GM21390 (cell line): ENCODE results near the gene TNS4.

Source experiments
- ATAC-seq: cut with Tn5 transposase; IDR thresholded peaks from one replicate; pipeline ENCODE4 v1.9.1; 2021; ENCODE audit not compliant: unreplicated experiment

TNS4 gene

DNA sequence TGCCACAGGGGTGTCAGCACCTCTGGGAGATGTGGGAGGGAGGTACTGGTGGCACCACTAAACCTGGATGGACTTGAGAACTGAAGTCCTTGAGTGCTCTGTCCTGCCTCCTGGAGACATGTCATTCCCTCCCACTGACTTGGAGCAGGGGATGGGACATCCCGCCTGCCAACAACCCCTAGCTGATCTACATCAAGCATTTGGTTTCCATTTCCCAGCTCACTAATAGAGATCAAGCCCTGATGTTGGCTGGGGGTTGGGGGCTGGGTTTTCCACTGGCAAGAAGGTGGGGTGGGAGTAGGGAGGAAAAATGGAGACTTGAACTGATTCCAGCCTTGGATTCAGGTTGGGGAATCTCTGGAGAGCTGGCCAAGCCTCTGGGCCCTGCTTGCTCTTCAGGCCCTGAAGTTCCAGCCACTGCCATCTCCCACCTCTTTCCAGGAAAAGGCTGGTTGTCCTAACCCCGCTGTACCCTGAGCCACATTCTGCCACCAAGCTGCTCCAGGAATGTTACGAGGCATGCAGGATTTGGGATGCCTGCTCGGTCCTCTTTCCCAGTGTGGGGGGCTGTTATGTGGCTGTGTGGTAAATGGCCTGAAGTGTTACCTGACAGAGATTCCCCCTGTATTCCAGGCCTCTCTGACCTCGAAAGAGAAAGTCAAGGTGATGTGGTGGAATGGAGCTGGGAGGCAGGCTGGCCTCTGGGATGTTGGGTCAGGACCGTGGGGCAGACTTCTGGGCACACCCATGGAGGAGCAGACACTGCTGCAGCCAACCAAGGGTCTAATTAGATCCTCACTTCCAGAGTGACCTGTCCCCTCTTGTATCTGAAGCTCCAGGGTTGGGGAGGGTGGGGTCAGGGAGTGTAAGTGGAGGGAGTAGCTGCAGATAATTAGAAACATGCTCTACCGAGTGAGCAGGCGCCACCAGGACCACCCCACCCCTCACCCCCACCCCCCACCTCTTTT lies 41.5 kb downstream of the TNS4 start:
- no peak for ATAC-seq

GRCh38 chr17:40458851-40459482 lies 42.5 kb downstream of the TNS4 start:
- ATAC-seq: no peak

DNA sequence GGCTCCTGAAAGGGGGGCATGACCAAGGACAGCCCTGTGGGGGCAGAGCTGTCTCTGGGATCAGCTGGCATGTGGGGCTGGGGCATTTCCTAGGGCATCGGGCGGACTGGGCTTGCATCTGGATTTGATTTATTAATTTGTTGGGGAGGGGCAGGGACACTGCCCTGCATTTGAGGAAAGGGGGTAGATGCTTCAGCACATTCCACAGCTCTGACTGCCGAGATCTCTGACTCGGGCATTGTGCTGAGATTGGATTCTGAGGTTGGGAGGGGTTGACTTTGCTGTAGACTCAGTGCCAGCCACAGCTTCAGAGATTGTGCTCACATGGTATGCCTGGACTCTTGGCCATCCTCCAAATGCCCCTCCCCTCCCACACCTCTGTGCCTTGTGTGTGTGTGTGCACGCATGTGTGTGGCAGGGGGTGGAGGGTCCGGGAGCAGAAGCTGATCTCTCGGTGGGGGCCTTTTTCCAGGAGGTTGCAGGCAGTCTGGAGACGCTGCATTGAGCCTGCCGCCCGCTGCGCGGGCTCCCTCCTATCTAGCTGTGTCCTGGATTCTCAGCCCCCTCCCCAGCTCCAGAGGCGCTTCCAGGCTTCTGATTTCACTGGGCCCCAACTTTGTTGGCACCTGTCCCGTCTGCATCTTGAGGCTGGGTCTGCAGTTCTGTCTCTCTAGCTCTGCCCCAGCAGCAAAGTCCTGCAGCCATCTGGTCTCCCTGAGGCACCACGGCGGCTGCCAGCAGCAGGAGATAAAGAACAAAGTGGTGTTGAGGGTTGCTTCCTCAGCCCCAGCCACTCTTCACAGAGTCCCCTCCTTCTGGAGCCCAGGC lies 43.2 kb downstream of the TNS4 start:
- no peak for ATAC-seq

GRCh38 chr17:40457369-40457768 lies 44.1 kb downstream of the TNS4 start:
- ATAC-seq: no peak

DNA sequence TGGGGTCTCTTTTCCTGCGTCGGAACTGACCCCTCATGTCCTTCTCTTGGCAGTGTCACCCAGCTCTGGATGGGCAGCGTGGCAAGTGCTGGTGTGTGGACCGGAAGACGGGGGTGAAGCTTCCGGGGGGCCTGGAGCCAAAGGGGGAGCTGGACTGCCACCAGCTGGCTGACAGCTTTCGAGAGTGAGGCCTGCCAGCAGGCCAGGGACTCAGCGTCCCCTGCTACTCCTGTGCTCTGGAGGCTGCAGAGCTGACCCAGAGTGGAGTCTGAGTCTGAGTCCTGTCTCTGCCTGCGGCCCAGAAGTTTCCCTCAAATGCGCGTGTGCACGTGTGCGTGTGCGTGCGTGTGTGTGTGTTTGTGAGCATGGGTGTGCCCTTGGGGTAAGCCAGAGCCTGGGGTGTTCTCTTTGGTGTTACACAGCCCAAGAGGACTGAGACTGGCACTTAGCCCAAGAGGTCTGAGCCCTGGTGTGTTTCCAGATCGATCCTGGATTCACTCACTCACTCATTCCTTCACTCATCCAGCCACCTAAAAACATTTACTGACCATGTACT lies 44.9 kb downstream of the TNS4 start:
- ATAC-seq: no peak

DNA sequence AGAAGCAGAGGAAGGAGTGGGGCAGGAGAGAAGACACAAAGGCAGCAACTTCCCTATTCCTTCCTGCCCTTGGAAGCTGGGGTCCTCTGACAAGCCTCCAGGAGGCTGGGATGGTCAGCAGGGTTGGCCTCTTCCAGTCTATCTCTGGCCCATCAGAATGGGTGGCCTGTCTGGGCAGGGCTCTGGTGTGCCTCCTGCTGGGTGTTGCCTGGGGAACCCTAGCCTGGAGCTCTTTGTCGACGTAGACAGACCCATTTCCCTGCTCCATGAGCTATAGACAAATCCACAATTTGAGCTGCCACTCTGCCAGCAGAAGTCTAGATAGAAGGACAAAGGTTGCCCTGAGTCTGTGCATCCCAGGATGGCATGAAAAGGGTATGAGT lies 46.8 kb downstream of the TNS4 start:
- ATAC-seq: no peak

DNA sequence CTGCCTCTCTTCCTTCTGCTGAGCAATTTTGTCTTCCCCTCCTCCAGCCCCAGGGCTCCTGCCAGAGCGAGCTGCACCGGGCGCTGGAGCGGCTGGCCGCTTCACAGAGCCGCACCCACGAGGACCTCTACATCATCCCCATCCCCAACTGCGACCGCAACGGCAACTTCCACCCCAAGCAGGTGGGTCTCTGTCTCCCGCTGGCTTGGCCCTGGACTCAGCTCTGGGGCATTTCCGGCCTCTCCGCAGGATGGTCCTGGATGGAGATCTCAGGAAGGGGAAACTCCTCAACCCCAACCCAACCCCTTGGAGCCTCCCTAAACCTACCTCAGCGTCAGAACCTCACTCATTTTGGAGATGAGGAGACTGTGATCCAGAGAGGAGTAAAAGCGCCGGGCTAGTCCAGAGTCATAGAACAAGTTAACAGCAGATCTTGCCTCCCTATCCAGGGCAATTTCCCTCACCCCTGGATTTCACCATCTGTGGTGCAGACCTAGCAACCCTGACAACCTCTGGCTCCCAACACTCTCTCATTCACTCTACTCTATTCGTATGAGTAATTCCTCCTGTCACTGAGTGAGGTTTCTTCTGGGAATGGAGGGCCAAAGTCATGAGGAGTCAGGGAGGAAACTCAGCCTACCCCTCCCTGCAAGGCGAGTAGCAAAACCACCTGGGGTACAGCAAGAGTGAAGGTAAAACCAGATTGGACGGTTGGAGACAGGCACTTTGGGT lies 47.4 kb downstream of the TNS4 start:
- ATAC-seq: no peak

GRCh38 chr17:40452921-40453378 lies 48.5 kb downstream of the TNS4 start:
- no peak for ATAC-seq

DNA sequence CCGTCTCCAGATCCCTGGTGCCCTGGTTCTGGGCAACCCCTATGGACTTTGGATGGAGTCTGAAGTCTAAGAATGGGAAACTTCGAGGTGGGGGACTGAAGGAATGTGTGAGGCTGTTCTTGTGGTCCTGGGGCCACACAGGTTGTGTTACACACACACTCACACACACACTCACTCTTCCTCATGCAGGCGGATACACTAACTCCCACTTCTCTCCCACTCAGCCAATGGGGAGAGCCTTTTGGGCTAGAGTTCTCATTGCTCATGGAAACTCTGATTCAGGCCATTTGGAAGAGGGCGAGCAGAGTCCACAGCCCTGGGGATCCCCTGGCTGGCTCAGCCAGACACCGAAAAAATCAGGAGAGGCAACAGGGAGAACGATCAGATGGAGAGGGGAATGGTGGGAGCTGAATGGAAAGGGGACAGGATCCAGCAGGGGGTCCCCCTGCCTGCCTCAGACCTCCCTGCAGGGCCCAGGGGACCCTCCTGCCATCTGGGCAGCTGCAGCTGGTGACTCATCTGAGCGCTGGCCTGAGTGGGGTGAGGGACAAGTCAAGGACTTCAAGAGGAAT lies 49.1 kb downstream of the TNS4 start:
- no peak for ATAC-seq

DNA sequence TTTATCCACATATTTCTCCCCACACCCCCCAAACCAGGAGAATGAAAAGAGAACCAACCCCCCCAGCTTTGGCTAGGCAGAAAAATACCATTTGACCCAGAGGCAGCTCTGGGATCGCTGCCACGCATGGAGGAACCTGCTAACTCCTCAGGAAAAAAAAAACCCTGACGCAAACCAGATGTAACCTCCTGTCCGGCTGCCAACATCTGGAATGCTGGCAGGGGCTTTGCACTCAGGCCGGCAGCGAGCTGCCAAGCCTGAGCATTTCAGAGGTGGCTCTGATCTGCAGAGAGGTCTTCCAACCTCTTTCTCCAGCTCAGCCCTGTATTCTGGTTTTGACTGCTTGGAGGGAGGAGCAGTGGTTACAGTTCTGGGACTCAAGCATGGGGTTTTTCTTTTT lies 50.0 kb downstream of the TNS4 start:
- no peak for ATAC-seq

GRCh38 chr17:40450175-40450574 lies 51.2 kb downstream of the TNS4 start:
- no peak for ATAC-seq

DNA sequence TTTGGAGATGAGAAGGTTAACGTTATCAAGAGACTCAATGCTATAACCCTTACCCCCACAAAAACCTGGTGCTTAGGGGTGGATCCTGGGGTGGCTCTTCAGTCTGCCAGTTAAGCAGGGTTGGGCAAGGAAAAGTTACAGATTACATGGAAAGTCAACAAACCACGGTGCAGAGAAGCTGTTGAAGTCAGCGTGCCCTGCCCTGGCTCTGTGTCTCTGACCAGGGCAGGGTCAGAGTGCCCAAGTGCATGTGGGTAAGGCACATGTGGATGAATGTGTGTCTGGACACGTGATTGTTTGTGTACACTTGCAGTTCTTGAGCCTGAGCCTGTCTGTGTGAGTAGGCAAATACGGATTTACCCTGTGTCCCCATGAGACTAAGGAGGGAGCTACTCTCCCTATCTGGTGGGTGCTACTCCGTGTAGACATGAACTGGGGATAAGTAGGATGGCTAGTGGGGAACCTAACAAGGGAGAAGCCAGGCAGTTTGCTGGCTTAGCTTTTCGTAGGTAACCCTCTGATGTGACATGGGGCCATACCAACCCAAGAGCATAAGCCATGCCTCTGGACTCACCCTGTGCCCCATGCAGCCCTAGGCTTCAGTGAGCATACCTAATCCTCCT lies 52.7 kb downstream of the TNS4 start:
- ATAC-seq: no peak

DNA sequence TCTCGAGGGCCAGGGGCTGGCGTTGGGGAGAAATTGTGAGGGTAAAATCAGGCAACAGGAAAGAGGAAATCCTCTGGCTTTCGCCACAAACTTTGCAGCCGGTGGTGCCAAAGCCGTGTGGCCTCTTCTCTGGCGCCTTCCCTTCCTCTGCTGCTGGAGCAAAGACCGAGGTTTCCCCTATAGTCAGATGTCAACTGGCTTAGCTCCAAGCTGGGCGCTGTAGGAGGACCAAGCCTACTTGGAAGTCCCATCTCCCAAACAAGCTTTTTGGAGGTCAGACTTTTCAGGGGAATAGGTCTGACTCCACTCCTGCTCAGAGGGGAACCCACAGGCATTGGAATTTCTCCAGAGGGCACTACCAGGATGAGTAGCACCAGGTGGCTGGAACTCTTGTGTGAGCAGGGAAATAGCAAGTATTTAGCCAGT lies 53.2 kb downstream of the TNS4 start:
- no peak for ATAC-seq

GRCh38 chr17:40447806-40448205 lies 53.6 kb downstream of the TNS4 start:
- no peak for ATAC-seq

DNA sequence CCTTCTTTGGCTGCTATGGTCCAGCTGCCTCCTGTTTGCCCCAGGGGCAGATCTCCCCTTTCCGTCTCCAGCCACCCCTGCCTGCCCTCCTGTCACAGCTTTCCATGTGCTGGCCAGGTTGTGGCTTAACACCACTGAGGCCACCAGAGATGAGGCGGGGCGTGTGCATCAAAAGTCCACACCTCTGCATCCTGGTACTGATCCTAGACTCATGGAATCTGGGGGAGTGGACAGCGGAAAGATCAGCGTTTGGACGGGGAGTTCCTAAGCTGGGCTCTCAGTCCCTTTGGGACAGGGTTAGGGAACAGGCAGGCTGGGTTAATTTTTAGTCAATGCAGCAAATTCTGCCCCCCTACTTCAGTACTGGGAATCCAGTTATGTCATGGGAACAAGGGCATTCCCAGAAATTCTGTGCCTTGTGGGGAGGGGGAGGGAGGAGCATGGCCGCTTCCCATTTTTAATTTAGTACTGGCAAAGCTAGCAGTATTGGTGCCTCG lies 54.2 kb downstream of the TNS4 start:
- ATAC-seq: no peak

DNA sequence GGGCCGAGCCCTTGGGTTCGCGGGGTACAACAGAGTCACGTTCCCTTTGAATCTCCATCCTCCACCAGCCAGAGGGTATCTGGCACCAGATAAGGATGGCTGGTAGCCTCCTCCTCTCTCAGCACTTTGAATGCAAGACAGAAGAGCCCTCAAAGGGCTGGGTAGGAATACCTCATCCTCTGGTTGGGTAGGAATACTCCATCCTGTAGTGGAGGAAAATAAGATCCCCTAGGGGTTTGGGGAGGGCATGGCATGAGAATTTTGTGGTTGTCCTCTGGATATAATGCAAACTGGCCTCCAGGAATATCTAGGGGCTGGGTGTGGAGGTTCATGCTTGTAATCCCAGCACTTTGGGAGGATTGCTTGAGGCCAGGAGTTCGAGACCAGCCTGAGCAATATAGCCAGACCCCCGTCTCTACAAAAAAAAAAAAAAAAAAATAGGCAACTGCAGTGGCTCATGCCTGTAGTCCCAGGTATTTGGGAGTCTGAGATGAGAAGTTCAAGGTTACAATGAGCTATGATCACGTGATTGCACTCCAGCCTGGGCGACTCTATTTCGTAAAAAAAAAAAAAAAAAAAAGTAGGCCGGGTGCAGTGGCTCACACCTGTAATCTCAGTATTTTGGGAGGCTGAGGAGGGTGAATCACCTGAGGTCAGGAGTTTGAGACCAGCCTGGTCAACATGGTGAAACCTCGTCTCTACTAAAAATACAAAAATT lies 55.5 kb downstream of the TNS4 start:
- ATAC-seq: no peak

DNA sequence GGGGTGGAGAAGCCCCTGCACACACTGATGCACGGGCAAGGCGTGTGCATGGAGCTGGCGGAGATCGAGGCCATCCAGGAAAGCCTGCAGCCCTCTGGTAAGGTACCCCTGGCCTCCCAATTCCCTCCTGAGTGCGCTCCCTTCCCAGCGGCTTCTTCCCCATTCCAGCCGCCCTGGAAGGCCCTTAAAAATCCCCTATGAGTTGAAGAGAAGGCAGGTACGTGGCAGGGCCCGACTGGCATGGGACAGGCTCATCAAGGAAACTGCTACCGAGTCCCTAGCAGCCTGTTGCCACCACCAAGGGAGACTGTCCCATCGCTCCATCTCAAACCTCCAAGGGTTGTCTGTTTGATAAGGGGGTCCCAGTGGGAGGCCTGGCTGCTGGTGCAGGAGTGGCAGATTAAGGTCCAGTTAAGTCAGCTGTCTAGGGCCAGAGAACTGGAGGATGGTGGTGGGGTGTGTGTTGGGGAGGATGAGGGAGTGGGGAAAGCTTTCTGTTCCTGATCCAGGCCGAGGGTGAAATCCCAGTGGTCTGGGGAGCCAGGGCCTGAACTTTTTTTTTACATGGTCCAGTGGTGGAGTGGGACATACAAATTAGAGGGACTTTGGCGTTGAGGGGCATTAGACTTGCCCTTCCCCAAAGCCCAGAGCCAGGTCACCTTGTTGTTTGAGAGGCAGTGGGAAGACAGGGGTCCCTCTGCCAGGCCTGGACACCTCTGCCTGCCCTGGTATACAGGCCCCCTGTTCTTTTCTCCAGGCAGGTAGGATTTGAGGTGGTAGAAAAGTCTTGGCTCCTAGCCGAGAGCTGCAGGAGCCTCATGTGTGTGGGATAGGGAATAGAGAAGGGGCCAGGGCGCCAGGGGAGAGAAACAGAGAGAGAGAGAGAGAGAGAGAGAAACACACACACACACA lies 57.2 kb downstream of the TNS4 start:
- ATAC-seq: no peak
